Uterus (tissue), 4 donors: ENCODE data around the gene BAHCC1. TPM values are rescaled to one million over a fixed set of nuclear protein-coding genes. Genes with fewer than 3 reads are reported as not detected.

Source experiments
- DNase-seq, 2 donors: peaks; one replicate each; pipeline ENCODE4 v3.0.0-alpha.2; 2019 to 2020
- H3K27ac ChIP-seq, 2 donors: fragments of 200-600 bp; sonication (generic); 1 replicate in 1 of 2; 2 replicates in 1 of 2; pipeline ENCODE4 v1.5.1; 2016 to 2018
- H3K27me3 ChIP-seq, 2 donors: fragments of 200-600 bp; sonication (generic); one replicate each; pipeline ENCODE4 v1.5.1; 2018 to 2019; ENCODE audit warnings: control low read depth in 1 of 2
- H3K36me3 ChIP-seq, 2 donors: fragments of 200-600 bp; sonication (generic); one replicate each; pipeline ENCODE4 v1.5.1; 2019; ENCODE audit warnings: control low read depth in 1 of 2
- H3K4me1 ChIP-seq, 2 donors: fragments of 200-600 bp; sonication (generic); one replicate each; pipeline ENCODE4 v1.5.1; 2018 to 2019; ENCODE audit warnings: control low read depth in 1 of 2
- H3K4me3 ChIP-seq, 2 donors: fragments of 200-600 bp; sonication (generic); 1 replicate in 1 of 2; 2 replicates in 1 of 2; pipeline ENCODE4 v1.5.1; 2018 to 2019; ENCODE audit warnings: mild to moderate bottlenecking in 1 of 2
- H3K9me3 ChIP-seq, 2 donors: fragments of 200-600 bp; sonication (generic); one replicate each; pipeline ENCODE4 v1.5.1; 2019; ENCODE audit warnings: control low read depth in 1 of 2
- CTCF ChIP-seq, 4 experiments: fragments of 200-600 bp in 2 of 4; fragments of 450-650 bp in 2 of 4; sonication (generic) in 2 of 4; IDR thresholded peaks; one replicate each; pipeline ENCODE4 v1.5.1; 2016 to 2019; ENCODE audit warnings: antibody characterized with exemption in 4 of 4, mild to moderate bottlenecking in 2 of 4, moderate library complexity in 1 of 4
- POLR2A ChIP-seq, 2 donors: fragments of 450-650 bp; IDR thresholded peaks; one replicate each; pipeline ENCODE4 v1.6.1; 2016; ENCODE audit warnings: antibody characterized with exemption in 2 of 2, mild to moderate bottlenecking in 1 of 2, moderate library complexity in 1 of 2
- intact Hi-C: fragments of 100-400 bp; cut with DNase I; formaldehyde crosslinking; loops from one replicate; pipeline ENCODE4 v1.15.1; 2023; ENCODE audit warnings: low total_unique reads
- total RNA-seq, 4 donors: library from RNA; depleted of rRNA in 3 of 4; stranded (reverse); fragments of >200 nt in 3 of 4; gene quantifications; one replicate each; pipeline versions ENCODE4 v1.1.0 to v1.2.4, GENCODE V29; 2014 to 2023
- donor health status: DM: yes; HTN: yes; CAD: no.

The BAHCC1 gene
- total RNA-seq, 4 donors from 2014 or later: 1.5 to 34.1 (median 8.5) TPM

- no peaks in the 10 kb centered on the region for H3K36me3 ChIP-seq
- no peak for TF ChIP-seq POLR2A (IDR thresholded peaks at IDR 0.05)
- no peak for TF ChIP-seq CTCF (IDR thresholded peaks at IDR 0.05)
- no peak overlapping the region for H3K4me3 ChIP-seq
- intact Hi-C loops: no loop called here
- no peak for DNase-seq
- no peaks in the 10 kb centered on the region for H3K4me1 ChIP-seq
- no peaks in the 10 kb centered on the region for H3K9me3 ChIP-seq
- no peak overlapping the region for H3K27ac ChIP-seq
- no peaks in the 10 kb centered on the region for H3K27me3 ChIP-seq
Observed at GRCh38 chr17:81445642-81446503, 50.6 kb downstream of the BAHCC1 start.

- no peaks in the 10 kb centered on the region for H3K36me3 ChIP-seq
- TF ChIP-seq CTCF (IDR thresholded peaks at IDR 0.05) (no peak), POLR2A (IDR thresholded peaks at IDR 0.05) (no peak)
- no peaks in the 10 kb centered on the region for H3K27me3 ChIP-seq
- no peaks in the 10 kb centered on the region for H3K4me1 ChIP-seq
- H3K9me3 ChIP-seq: no peaks in the 10 kb centered on the region
- no peak for DNase-seq
- H3K27ac ChIP-seq: no peak overlapping the region
- no peak overlapping the region for H3K4me3 ChIP-seq
- intact Hi-C loops: no loop called here
Observed at GRCh38 chr17:81447331-81447933, 52.2 kb downstream of the BAHCC1 start.

GRCh38 chr17:81448442-81448841 lies 53.2 kb downstream of the BAHCC1 start:
- Histone ChIP-seq H3K9me3 (no peaks in the 10 kb centered on the region), H3K36me3 (no peaks in the 10 kb centered on the region), H3K4me1 (no peaks in the 10 kb centered on the region), H3K27me3 (no peaks in the 10 kb centered on the region), H3K4me3 (no peak overlapping the region), H3K27ac (no peak overlapping the region)
- TF ChIP-seq CTCF (IDR thresholded peaks at IDR 0.05): no peak
- TF ChIP-seq POLR2A (IDR thresholded peaks at IDR 0.05): no peak
- intact Hi-C loops: no loop called here
- no peak for DNase-seq

- no peak for TF ChIP-seq CTCF (IDR thresholded peaks at IDR 0.05)
- no peak for TF ChIP-seq POLR2A (IDR thresholded peaks at IDR 0.05)
- intact Hi-C loops: no loop called here
- Histone ChIP-seq H3K27ac (no peak overlapping the region), H3K9me3 (no peaks in the 10 kb centered on the region), H3K4me1 (no peaks in the 10 kb centered on the region), H3K27me3 (no peaks in the 10 kb centered on the region), H3K4me3 (no peak overlapping the region), H3K36me3 (no peaks in the 10 kb centered on the region)
- DNase-seq: no peak
Observed at GRCh38 chr17:81448950-81449349, 53.7 kb downstream of the BAHCC1 start.

- H3K9me3 ChIP-seq: no peaks in the 10 kb centered on the region
- intact Hi-C loops: no loop called here
- H3K27me3 ChIP-seq: no peaks in the 10 kb centered on the region
- DNase-seq: no peak
- H3K4me3 ChIP-seq: no peak overlapping the region
- H3K36me3 ChIP-seq: no peaks in the 10 kb centered on the region
- H3K27ac ChIP-seq: no peak overlapping the region
- TF ChIP-seq POLR2A (IDR thresholded peaks at IDR 0.05): no peak
- no peak for TF ChIP-seq CTCF (IDR thresholded peaks at IDR 0.05)
- H3K4me1 ChIP-seq: no peaks in the 10 kb centered on the region
Observed at GRCh38 chr17:81449351-81449750, 54.1 kb downstream of the BAHCC1 start.
